GM12878 (cell line): ENCODE results near the gene EPHB2.

Experiments
- ATF2 ChIP-seq: IDR thresholded peaks from 2 replicates; pipeline ENCODE4 v1.6.1; 2012; ENCODE audit warnings: low read length, inconsistent platforms
- EED ChIP-seq: sonication (generic); IDR thresholded peaks from 2 replicates; pipeline ENCODE4 v1.6.1; 2016; ENCODE audit warnings: antibody characterized with exemption, low read depth
- EGR1 ChIP-seq, 2 experiments: IDR thresholded peaks; 1 replicate in 1 of 2; 2 replicates in 1 of 2; pipeline ENCODE4 v1.6.1; 2011 to 2012; ENCODE audit warnings: low read depth in 2 of 2, low read length in 2 of 2, borderline replicate concordance in 1 of 2, mild to moderate bottlenecking in 1 of 2, moderate library complexity in 1 of 2
- EZH2 ChIP-seq: IDR thresholded peaks from 2 replicates; pipeline ENCODE4 v1.6.1; 2012; ENCODE audit warnings: low read depth, mild to moderate bottlenecking, control low read depth, inconsistent platforms, low read length, borderline replicate concordance; ENCODE audit not compliant: control insufficient read depth
- GABPA ChIP-seq: IDR thresholded peaks from 2 replicates; pipeline ENCODE4 v1.6.1; 2014; ENCODE audit warnings: antibody characterized with exemption, low read depth, mild to moderate bottlenecking, inconsistent platforms
- GATAD2B ChIP-seq: fragments of 450-650 bp; conservative IDR thresholded peaks from 2 replicates; pipeline ENCODE4 v1.6.1; 2017; ENCODE audit warnings: low read depth, mild to moderate bottlenecking, moderate library complexity
- HDAC6 ChIP-seq: fragments of 200-600 bp; sonication (generic); IDR thresholded peaks from one replicate; pipeline ENCODE4 v1.8.0; 2017; ENCODE audit warnings: antibody characterized with exemption; ENCODE audit not compliant: unreplicated experiment
- POLR2A ChIP-seq: IDR thresholded peaks from 2 replicates; pipeline ENCODE4 v1.6.1; 2011; ENCODE audit warnings: low read depth, mild to moderate bottlenecking, low read length
- POLR2AphosphoS5 ChIP-seq: IDR thresholded peaks from 2 replicates; pipeline ENCODE4 v1.6.1; 2011; ENCODE audit warnings: mild to moderate bottlenecking, low read length, inconsistent platforms
- REST ChIP-seq: IDR thresholded peaks from 2 replicates; pipeline ENCODE4 v1.6.1; 2012; ENCODE audit warnings: mild to moderate bottlenecking, low read depth, low read length
- SP1 ChIP-seq: IDR thresholded peaks from one replicate; pipeline ENCODE4 v1.6.1; 2011; ENCODE audit warnings: low read depth, low read length
- YY1 ChIP-seq: IDR thresholded peaks from 2 replicates; pipeline ENCODE4 v1.6.1; 2011; ENCODE audit warnings: low read depth, mild to moderate bottlenecking, low read length
- ZNF274 ChIP-seq: IDR thresholded peaks from one replicate; pipeline ENCODE4 v1.8.0; 2011; ENCODE audit not compliant: insufficient read length, insufficient read depth
- TF ChIP-seq, protein P1 (sequence below), 3 experiments: IDR thresholded peaks in 2 of 3; conservative IDR thresholded peaks in 1 of 3; 2 replicates each; pipeline ENCODE4 v1.5.1; 2011; ENCODE audit warnings: low read depth in 3 of 3, low read length in 3 of 3, mild to moderate bottlenecking in 3 of 3, control low read depth in 2 of 3, moderate library complexity in 2 of 3, inconsistent platforms in 1 of 3, mixed read lengths in 1 of 3; ENCODE audit not compliant: control insufficient read depth in 2 of 3, insufficient read depth in 1 of 3; ENCODE audit errors: extremely low read depth in 1 of 3

DNA sequence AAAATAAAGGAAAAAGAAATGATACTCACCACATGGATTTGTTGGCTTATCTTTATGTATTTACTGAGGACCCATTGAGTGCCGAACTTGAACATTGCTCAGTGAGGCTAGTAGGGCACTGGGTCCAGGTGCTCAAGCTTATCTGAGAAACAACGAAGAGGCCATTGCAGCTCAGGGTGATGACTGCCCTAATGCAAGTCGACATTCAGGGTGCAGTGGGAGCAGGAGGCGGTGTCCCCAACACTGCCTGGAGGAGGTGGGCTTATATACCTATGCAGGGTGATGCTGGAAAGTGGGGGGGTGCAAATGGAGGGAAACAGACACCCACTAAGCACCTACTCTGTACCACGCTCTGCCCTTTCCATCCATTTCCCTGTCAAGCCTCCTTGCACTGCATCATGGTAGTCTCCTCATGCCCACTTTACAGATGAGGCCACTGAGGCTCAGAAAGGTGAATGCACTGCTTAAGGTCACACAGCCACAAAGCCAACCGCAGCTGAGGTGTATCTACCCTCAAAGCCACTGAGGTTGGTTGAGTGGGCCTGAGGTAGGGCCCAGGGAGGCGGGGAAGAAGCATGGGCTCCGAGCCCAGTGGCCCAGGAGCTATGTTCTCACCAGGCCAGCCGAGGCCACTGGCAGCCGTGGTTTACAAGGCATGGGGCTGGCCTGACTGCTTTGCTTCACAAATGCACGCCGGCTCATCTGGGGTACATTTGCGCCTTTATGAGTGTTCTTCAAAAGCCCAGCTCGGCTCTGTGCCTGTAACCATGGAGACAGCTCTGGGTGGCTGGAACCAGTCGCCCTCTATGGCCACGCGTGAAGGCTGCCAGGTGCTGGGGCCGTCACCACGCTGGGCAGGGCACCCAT is 103.8 kb downstream of the EPHB2 start:
- no peak for TF ChIP-seq POLR2A
- TF ChIP-seq ZNF274, result no peak
- TF ChIP-seq, protein P1, sequence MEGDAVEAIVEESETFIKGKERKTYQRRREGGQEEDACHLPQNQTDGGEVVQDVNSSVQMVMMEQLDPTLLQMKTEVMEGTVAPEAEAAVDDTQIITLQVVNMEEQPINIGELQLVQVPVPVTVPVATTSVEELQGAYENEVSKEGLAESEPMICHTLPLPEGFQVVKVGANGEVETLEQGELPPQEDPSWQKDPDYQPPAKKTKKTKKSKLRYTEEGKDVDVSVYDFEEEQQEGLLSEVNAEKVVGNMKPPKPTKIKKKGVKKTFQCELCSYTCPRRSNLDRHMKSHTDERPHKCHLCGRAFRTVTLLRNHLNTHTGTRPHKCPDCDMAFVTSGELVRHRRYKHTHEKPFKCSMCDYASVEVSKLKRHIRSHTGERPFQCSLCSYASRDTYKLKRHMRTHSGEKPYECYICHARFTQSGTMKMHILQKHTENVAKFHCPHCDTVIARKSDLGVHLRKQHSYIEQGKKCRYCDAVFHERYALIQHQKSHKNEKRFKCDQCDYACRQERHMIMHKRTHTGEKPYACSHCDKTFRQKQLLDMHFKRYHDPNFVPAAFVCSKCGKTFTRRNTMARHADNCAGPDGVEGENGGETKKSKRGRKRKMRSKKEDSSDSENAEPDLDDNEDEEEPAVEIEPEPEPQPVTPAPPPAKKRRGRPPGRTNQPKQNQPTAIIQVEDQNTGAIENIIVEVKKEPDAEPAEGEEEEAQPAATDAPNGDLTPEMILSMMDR (IDR thresholded peaks at IDR 0.05 in 2 of 3, conservative IDR thresholded peaks at IDR 0.05 in 1 of 3; ENCODE audit: control insufficient read depth in 2 of 3, extremely low read depth in 1 of 3, insufficient read depth in 1 of 3, low read depth in 3 of 3, low read length in 3 of 3), result no peak
- TF ChIP-seq POLR2AphosphoS5, result no peak
- no peak for TF ChIP-seq HDAC6
- no peak for TF ChIP-seq EZH2
- TF ChIP-seq GABPA, result no peak
- TF ChIP-seq YY1, result no peak
- no peak for TF ChIP-seq EGR1 (IDR thresholded peaks at IDR 0.05; ENCODE audit: borderline replicate concordance in 1 of 2, low read depth in 2 of 2, low read length in 2 of 2)
- TF ChIP-seq GATAD2B, result no peak
- TF ChIP-seq EED, result no peak
- no peak for TF ChIP-seq ATF2
- no peak for TF ChIP-seq REST
- TF ChIP-seq SP1, result no peak
